SK-N-SH (cell line): ENCODE data around the gene PELI2. TPM values are rescaled to one million over a fixed set of nuclear protein-coding genes. Genes with fewer than 3 reads are reported as not detected.

Experiments used
- CTCF ChIA-PET: fragments of 300-600, 350-600 bp; formaldehyde crosslinking; extraction: SDS; loops from one replicate; lab custom pipeline; 2021; lab: Yijun Ruan, JAX
- POLR2A ChIA-PET: fragments of 350-600 bp; sonication (Branson Sonifier 250); formaldehyde crosslinking; extraction: SDS; loops from one replicate; lab custom pipeline; 2020; ENCODE audit warnings: antibody characterized with exemption, inconsistent platforms; lab: Yijun Ruan, JAX
- DNase-seq: peaks from one replicate; pipeline ENCODE4 v3.0.0; 2012
- H2AFZ ChIP-seq: fragments of 200-600 bp; sonication (generic); 2 replicates; pipeline ENCODE4 v1.8.1; 2016; ENCODE audit warnings: antibody characterized with exemption, mild to moderate bottlenecking, low read depth
- H3F3A ChIP-seq: fragments of 200-600 bp; sonication (generic); replicated peaks from 2 replicates; pipeline ENCODE3; 2016; ENCODE audit warnings: antibody characterized with exemption, mild to moderate bottlenecking; ENCODE audit not compliant: insufficient read depth
- H3K27ac ChIP-seq, 2 experiments: fragments of 200-500 bp in 1 of 2; fragments of 200-600 bp in 1 of 2; sonication (Bioruptor generic) in 1 of 2; sonication (generic), shearing (Covaris generic) in 1 of 2; 2 replicates each; pipeline versions ENCODE4 v1.5.1 to v1.6.1; 2014 to 2016; ENCODE audit warnings: low read depth in 2 of 2, inconsistent platforms in 1 of 2, low read length in 1 of 2, mild to moderate bottlenecking in 1 of 2, mixed read lengths in 1 of 2
- H3K27me3 ChIP-seq: fragments of 200-600 bp; sonication (generic), shearing (Covaris generic); 2 replicates; pipeline ENCODE4 v1.6.1; 2016; ENCODE audit warnings: mixed run types; ENCODE audit not compliant: insufficient read depth
- H3K36me3 ChIP-seq, 2 experiments: fragments of 200-500 bp in 1 of 2; fragments of 200-600 bp in 1 of 2; sonication (Bioruptor generic) in 1 of 2; sonication (generic) in 1 of 2; replicated peaks in 1 of 2; 2 replicates each; pipeline versions ENCODE3 to v1.5.1; 2014 to 2016; ENCODE audit warnings: low read length in 1 of 2, mild to moderate bottlenecking in 1 of 2; ENCODE audit not compliant: insufficient read depth in 2 of 2, control insufficient read depth in 1 of 2
- H3K4me1 ChIP-seq, 2 experiments: fragments of 200-500 bp in 1 of 2; fragments of 200-600 bp in 1 of 2; sonication (Bioruptor generic) in 1 of 2; sonication (generic), shearing (Covaris generic) in 1 of 2; 2 replicates each; pipeline versions ENCODE4 v1.5.1 to v1.6.1; 2014 to 2016; ENCODE audit warnings: low read depth in 1 of 2, low read length in 1 of 2, mixed run types in 1 of 2; ENCODE audit not compliant: insufficient read depth in 2 of 2, control insufficient read depth in 1 of 2
- H3K4me2 ChIP-seq: fragments of 200-600 bp; sonication (generic), shearing (Covaris generic); 2 replicates; pipeline ENCODE4 v1.6.1; 2017; ENCODE audit warnings: mixed run types
- H3K4me3 ChIP-seq, 2 experiments: fragments of 200-500 bp in 1 of 2; fragments of 200-600 bp in 1 of 2; sonication (Bioruptor generic) in 1 of 2; sonication (generic), shearing (Covaris generic) in 1 of 2; 2 replicates each; pipeline versions ENCODE4 v1.5.1 to v1.8.1; 2014 to 2016; ENCODE audit warnings: low read depth in 2 of 2, inconsistent platforms in 1 of 2, low read length in 1 of 2, mild to moderate bottlenecking in 1 of 2, mixed read lengths in 1 of 2, moderate library complexity in 1 of 2
- H3K79me2 ChIP-seq: fragments of 200-600 bp; sonication (generic); 2 replicates; pipeline ENCODE4 v1.8.1; 2017; ENCODE audit warnings: mild to moderate bottlenecking; ENCODE audit not compliant: insufficient read depth
- H3K9ac ChIP-seq: fragments of 200-600 bp; sonication (generic); 2 replicates; pipeline ENCODE4 v1.6.1; 2017; ENCODE audit warnings: mixed run types
- H3K9me2 ChIP-seq: fragments of 200-600 bp; sonication (generic); 2 replicates; pipeline ENCODE4 v1.6.1; 2017; ENCODE audit warnings: mixed run types
- H3K9me3 ChIP-seq: fragments of 200-600 bp; sonication (generic); 2 replicates; pipeline ENCODE4 v1.6.1; 2017; ENCODE audit warnings: mixed run types, mild to moderate bottlenecking, moderate library complexity
- H4K20me1 ChIP-seq: fragments of 200-600 bp; sonication (generic); 2 replicates; pipeline ENCODE4 v1.6.1; 2017; ENCODE audit warnings: mild to moderate bottlenecking, mixed run types; ENCODE audit not compliant: insufficient read depth
- CHD2 ChIP-seq: fragments of 150-350 bp; IDR thresholded peaks from 2 replicates; pipeline ENCODE4 v1.6.1; 2018; ENCODE audit warnings: low read length; ENCODE audit not compliant: partially characterized antibody
- CTCF ChIP-seq: fragments of 200-600 bp; sonication (generic); IDR thresholded peaks from 2 replicates; pipeline ENCODE4 v1.6.1; 2017; ENCODE audit warnings: antibody characterized with exemption, mild to moderate bottlenecking, moderate library complexity
- FOSL2 ChIP-seq: IDR thresholded peaks from 2 replicates; pipeline ENCODE4 v1.4.0; 2012; ENCODE audit warnings: low read depth, mild to moderate bottlenecking, moderate library complexity, borderline replicate concordance
- FOXJ3 ChIP-seq: sonication (generic); formaldehyde crosslinking; IDR thresholded peaks from 2 replicates; pipeline ENCODE4 v1.5.1; 2020; ENCODE audit warnings: mild to moderate bottlenecking, missing genetic modification reagents
- FOXM1 ChIP-seq: IDR thresholded peaks from 2 replicates; pipeline ENCODE4 v1.4.0; 2012; ENCODE audit warnings: low read depth, mild to moderate bottlenecking
- GABPA ChIP-seq: IDR thresholded peaks from 2 replicates; pipeline ENCODE4 v1.4.0; 2012; ENCODE audit warnings: low read depth, mild to moderate bottlenecking
- IRF3 ChIP-seq: fragments of 150-350 bp; IDR thresholded peaks from 2 replicates; pipeline ENCODE4 v1.6.1; 2016; ENCODE audit warnings: mild to moderate bottlenecking, low read depth, low read length
- MEF2A ChIP-seq: IDR thresholded peaks from 2 replicates; pipeline ENCODE4 v1.4.0; 2012; ENCODE audit warnings: low read depth, borderline replicate concordance
- NFIC ChIP-seq: IDR thresholded peaks from 2 replicates; pipeline ENCODE4 v1.4.0; 2012; ENCODE audit warnings: borderline replicate concordance
- PBX3 ChIP-seq: IDR thresholded peaks from 2 replicates; pipeline ENCODE4; 2012
- POLR2AphosphoS5 ChIP-seq: IDR thresholded peaks from 2 replicates; pipeline ENCODE4 v1.6.1; 2012; ENCODE audit warnings: low read depth, low read length
- RAD21 ChIP-seq: IDR thresholded peaks from 2 replicates; pipeline ENCODE4 v1.6.1; 2012; ENCODE audit warnings: mild to moderate bottlenecking, low read length
- RCOR1 ChIP-seq: fragments of 150-350 bp; IDR thresholded peaks from 2 replicates; pipeline ENCODE4 v1.6.1; 2017; ENCODE audit warnings: antibody characterized with exemption, low read length
- RFX5 ChIP-seq: IDR thresholded peaks from 2 replicates; pipeline ENCODE4 v1.6.1; 2012; ENCODE audit warnings: mild to moderate bottlenecking, improper control_type of control experiment, low read length
- RXRA ChIP-seq: IDR thresholded peaks from 2 replicates; pipeline ENCODE4 v1.4.0; 2012; ENCODE audit warnings: low read depth, mild to moderate bottlenecking, borderline replicate concordance
- TEAD4 ChIP-seq: IDR thresholded peaks from 2 replicates; pipeline ENCODE4 v1.4.0; 2012; ENCODE audit warnings: mild to moderate bottlenecking, borderline replicate concordance; ENCODE audit not compliant: insufficient read depth
- WGBS: methylation state at CpG from one replicate; pipeline ENCODE4 v1.1.6; 2017; ENCODE audit warnings: low lambda C conversion rate; 5-methylcytosine and 5-hydroxymethylcytosine counted together
- polyA plus RNA-seq, 3 experiments: library from polyadenylated mRNA; depleted of rRNA; stranded (reverse); fragments of >200 nt; gene quantifications; 2 replicates each; pipeline ENCODE4 v1.2.3, GENCODE V29; 2012

PELI2 gene
- polyA plus RNA-seq, 1 of the 3 experiments (the other 2 are of a cell fraction) = not detected

GRCh38 chr14:56143025-56143424 lies 24.8 kb downstream of the PELI2 start:
- Histone ChIP-seq H3K4me2 (no peak overlapping the region), H3K36me3 (no peaks in the 10 kb centered on the region), H4K20me1 (no peaks in the 10 kb centered on the region), H3K9ac (no peak overlapping the region), H3K4me3 (no peak overlapping the region), H3K27ac (no peak overlapping the region), H3K79me2 (no peaks in the 10 kb centered on the region), H3K9me2 (no peaks in the 10 kb centered on the region), H3K4me1 (no peaks in the 10 kb centered on the region), H3F3A (no peaks in the 10 kb centered on the region), H3K27me3 (peaks cover 20% of the 10 kb centered on the region; the same call in 1 of the 2 replicates), H2AFZ (no peak overlapping the region), H3K9me3 (no peaks in the 10 kb centered on the region)
- DNase-seq = no peak
- 0% methylated on average over 1 of the region's 1 CpG for WGBS
- POLR2A ChIA-PET = no interaction called here
- CTCF ChIA-PET = no interaction called here
- TF ChIP-seq TEAD4 (no peak), CHD2 (no peak), CTCF (no peak), FOXM1 (no peak), MEF2A (no peak), RFX5 (no peak)
- TF ChIP-seq, all 33 proteins: peak for 0

- no peaks in the 10 kb centered on the region for H3K9me3 ChIP-seq
- H3K9ac ChIP-seq = no peak overlapping the region
- no peak overlapping the region for H3K27ac ChIP-seq
- TF ChIP-seq GABPA = no peak
- TF ChIP-seq, all 33 proteins: peak for 0
- POLR2A ChIA-PET = no interaction called here
- DNase-seq = no peak
- peaks cover 23% of the 10 kb centered on the region; the same call in 1 of the 2 replicates for H3K27me3 ChIP-seq
- no peak overlapping the region for H3K4me2 ChIP-seq
- H3K9me2 ChIP-seq = no peaks in the 10 kb centered on the region
- no peaks in the 10 kb centered on the region for H3F3A ChIP-seq
- WGBS = 12% methylated on average over 1 of the region's 1 CpG
- H3K4me1 ChIP-seq = no peaks in the 10 kb centered on the region
- H3K79me2 ChIP-seq = no peaks in the 10 kb centered on the region
- CTCF ChIA-PET = interaction anchor here (0.7 kb wide), 1 partner anchor 725 kb away, joined by 3 read pairs; no protein-coding TSS in a partner anchor
- H3K36me3 ChIP-seq = no peaks in the 10 kb centered on the region
- H2AFZ ChIP-seq = no peak overlapping the region
- no peaks in the 10 kb centered on the region for H4K20me1 ChIP-seq
- no peak overlapping the region for H3K4me3 ChIP-seq
These were observed 26.0 kb downstream of the PELI2 start for GRCh38 chr14:56144176-56144575.

- Histone ChIP-seq H3K36me3 (no peaks in the 10 kb centered on the region), H3K79me2 (no peaks in the 10 kb centered on the region), H3K9ac (no peak overlapping the region), H3K9me3 (no peaks in the 10 kb centered on the region), H3F3A (no peaks in the 10 kb centered on the region), H3K4me3 (no peak overlapping the region), H3K4me2 (no peak overlapping the region), H3K27me3 (peaks cover 23% of the 10 kb centered on the region; the same call in 1 of the 2 replicates), H4K20me1 (no peaks in the 10 kb centered on the region), H2AFZ (no peak overlapping the region), H3K4me1 (no peaks in the 10 kb centered on the region), H3K9me2 (no peaks in the 10 kb centered on the region), H3K27ac (no peak overlapping the region)
- ChIA-PET CTCF (no interaction called here), POLR2A (no interaction called here)
- WGBS = 5% methylated on average over 5 of the region's 5 CpGs
- DNase-seq = no peak
- TF ChIP-seq NFIC (no peak), FOSL2 (no peak), GABPA (no peak), RCOR1 (no peak), RFX5 (no peak), PBX3 (no peak), POLR2AphosphoS5 (no peak), RAD21 (no peak), FOXM1 (no peak), RXRA (no peak), FOXJ3 (CRISPR knock-in tag) (no peak), CHD2 (no peak), IRF3 (no peak)
These were observed 27.1 kb downstream of the PELI2 start for GRCh38 chr14:56145181-56145769.
